NCI-H1105 (cell line): ENCODE data around the gene HDAC4.

Experiments used
- DNase-seq: peaks from one replicate; lab custom pipeline; 2025; lab: John Stamatoyannopoulos, UW

The HDAC4 gene

DNA sequence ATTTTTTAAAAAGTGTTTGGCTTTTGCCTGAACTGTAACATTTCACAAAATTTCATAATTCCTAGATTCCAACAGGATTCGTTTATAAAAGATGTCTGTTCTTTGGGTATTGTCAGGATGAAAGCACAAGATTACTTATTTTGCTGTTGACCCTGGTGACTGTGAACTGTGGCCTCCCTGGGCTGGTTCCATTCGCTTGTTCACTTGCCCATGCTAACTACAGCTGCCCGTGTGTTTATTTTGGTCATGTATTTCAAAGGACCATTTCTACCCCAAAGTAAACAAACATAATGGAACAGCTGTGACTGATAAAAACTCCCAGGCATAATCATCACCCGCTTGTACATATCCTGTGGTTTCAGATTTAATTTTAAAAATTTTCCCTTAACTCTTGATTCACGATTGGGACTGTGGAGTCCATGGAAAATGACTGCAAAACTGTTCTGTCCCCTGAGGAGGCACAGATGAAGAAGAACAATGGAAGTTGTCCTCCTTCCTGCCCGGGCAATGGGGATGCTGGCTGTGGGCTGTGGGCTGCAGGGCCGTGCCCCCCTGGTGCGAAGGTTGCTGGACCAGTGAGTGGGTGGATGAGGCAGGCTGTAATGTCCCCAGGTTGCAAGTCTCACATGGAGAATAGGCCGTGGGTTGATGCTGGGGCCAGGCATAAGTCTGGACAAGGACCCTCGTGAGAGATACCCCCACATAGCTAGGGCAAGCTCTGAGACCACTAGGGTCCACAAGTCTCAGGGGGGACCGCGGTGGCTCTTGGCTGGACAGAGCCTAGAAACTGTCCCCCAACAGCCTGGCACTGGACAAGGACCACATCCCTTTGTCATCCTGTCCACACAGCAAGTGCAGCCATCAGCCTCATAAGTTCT, 28.9 kb upstream of the HDAC4 start:
- no peak for DNase-seq

DNA sequence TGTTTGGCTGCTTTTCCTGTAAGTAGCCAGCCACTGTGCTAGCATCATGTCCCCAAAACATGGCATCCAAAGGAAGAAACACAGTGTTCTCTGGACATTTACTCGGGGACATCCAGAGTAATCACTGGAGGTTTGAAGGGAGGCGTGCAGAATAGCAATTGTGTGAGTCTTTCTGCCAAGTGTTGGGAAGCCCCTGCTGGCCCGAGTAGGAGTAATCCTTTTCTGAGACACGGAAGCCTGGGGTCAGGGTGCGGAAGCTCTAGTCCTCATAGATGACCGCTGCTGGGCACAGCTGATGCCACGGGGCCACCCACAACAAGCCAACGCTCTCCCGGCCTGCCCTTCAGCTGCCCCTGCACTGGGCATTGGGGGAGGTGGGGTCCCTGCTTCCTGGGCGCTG, 24.8 kb upstream of the HDAC4 start:
- no peak for DNase-seq

DNA sequence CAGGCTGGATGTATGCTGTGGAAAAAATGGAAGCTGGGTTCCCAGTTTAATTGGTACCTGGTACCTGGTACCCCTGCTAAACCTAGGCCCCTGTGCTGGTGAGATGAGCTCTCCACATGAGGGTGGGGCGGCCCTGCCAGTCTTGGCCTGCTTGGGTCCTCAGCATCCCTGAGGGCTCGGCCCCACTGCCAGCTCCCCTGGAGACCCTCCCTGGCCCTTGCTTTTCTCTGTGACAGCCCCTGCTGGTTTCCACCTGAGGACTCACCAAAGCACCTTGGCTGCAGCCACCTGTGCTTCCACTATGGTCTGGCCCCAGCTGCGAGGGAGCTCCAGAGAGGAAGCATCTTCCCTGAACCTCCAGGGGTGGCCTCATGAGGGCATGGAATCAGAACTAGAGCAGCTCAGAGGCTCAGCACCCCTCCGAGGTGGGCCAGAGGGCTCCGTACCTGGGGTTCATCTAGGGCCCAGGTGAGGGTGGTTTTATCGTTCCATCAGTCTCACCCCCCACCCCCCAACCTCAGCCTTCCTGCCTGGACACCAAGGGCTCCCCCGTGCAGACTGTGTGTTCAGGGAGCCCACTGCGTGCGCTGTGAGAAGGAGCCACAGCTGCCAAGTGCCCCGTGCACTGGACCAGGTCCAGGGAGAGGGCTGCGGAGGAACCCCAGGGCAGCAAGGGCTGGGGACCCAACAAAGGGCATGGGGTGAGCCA, 23.7 kb upstream of the HDAC4 start:
- no peak for DNase-seq

DNA sequence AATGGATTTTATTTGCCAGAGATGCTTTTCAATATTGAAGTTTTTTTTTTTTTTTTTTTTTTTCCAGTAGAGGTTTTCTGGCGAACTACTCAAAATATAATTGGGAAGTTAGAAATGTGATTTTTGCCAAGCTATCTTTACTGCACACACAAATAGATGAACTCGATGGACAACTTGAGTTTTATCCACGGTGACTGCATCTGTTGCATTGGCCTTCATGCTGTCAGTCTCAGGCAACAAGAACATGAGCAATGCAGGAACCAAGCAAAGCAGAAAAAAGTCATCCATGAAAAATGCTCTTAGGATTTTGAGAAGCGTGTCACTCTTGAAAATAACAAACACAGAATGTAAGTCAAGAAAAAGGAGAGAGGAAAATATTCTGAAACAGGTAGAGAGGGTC, 22.7 kb upstream of the HDAC4 start:
- no peak for DNase-seq

DNA sequence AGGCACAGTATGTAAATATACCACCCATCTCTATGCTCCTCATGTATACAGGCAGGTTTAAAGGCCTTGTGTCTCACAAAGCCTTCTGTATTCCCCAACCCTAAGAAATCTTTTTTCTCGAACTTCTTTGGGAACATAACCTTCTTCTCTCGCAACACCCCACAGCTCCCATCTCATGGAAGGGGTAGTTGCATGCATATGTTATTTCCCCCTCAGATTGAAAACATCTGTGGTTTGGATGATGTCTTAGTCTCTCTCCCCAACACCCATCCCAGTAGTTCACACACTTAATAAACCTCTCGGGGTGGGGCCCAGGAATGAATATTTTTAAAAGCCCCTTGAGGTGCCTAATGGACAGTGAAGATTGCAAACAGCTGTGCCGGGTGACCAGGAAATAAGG, 21.0 kb upstream of the HDAC4 start:
- no peak for DNase-seq

DNA sequence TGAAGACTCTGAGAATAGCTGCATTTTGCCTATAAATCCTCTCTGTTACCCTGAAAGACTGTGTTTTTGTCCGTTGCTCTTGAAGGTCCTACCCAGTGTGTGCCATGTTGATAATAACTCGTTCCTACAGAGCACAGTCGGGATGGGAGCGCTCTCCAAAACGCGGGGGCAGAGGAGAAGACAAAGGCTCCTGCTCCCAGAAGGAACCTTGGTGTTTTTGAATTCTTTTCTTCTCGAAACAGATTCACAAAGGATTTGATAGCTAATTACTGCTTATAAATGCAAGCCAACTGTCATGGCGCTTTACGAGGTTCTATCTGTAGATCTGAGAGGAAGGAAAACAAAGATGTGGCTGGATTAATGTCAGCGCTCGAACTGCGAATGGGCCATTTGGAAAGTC, 19.3 kb upstream of the HDAC4 start:
- no peak for DNase-seq

DNA sequence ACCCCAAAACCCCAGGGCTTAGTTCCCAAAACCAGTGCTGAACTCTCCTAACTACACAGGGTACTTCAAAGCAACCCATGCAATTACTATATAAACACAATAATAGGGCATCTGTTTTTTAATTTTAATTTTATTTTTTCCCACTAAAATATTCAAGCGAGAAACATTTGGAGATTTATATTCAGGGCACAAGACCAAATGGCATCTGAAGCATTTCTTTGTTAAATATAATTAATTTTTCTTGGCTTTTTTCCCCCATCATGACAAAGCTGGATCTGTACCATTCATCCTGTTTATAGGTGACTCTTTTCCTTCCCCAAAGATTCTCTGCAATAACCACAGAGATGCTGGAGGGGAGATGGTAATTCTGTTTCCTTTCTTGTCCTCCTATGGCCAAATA, 18.1 kb upstream of the HDAC4 start:
- no peak for DNase-seq

DNA sequence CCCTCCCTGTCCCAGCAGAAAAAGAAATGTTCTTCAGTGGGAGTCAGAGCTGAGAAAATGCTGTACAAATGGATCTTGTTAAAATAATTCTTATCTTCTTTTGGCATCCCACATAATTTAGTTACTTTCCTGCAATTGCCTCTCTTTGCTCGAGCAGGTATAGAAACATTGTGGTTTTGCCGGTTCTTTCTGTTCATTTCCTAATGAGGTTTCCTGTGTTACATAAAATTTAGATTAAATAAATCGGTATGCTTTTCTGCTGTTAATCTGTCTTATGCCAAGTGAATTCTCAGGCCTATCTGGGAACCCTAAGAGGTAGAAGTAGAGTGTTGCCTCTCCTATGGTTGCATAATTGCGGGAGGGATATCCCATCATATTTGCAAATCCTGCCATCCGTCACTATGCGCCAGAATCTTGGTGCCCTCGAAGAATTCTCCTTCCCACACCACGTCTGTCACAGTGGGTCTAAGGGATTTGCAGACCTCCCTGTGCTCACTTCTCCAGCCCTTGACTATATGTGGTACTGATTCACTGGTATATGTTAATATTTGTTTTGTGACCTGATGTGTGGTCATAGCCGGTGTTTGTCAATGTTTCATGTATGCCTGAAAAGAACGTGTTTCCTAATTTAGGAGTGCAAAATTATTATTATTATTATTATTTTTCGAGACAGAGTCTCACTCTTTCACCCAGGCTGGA, 12.2 kb upstream of the HDAC4 start:
- no peak for DNase-seq

DNA sequence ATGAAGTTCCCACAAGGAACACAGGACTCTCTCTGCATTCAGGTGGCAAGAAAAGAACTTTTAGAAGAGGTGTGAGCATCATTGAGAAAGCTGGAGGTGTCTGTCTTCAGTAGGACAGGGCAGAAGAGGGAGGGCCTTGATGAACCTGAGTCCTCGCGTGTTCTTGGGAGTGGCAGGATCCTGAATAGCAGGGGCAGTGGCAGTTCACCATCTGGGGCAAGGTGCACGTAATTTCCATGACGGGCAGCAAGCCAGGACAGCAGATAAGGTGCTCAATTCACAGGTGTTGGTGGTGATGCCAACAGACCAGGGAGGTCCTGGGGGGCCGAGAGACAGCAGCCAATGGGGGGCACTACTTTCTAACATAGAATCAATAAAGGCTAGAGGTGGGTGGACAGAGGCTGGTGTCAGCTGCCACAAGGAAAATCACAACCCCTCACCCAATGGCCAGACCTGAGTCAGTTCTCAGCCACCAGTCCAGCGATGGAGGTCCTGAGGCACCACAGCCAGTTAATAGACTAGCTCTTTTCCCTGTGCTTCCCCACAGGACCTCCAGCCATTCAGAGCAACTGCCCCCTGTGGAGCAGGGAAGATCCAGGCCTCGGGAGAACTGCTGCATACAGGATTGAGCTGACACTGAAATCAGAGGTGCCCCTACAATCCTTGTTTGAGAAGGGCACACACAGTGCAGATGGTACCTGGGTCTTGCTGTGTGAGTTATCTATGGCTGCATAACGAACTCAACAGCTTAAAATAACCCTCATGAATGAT, 10.9 kb upstream of the HDAC4 start:
- no peak for DNase-seq

DNA sequence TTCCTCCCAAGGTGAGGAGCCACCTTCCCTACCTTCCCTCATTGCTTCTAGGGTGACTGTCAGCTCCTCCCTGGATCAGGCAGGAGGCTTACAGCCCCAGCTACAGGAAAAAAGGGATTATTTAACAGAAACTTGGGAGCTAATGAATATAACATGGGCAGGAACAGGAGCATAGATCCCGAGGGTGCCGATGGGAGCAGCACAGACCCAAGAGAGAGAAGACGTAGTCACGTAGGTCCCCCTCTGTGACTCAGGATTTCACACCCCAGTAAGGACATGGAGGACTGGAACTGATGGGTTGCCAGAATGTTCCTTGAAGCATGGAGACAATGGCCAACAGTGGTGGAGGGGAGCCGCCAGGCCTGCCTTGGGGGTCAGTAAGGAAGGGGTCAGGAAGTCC, 10.3 kb upstream of the HDAC4 start:
- DNase-seq: no peak

DNA sequence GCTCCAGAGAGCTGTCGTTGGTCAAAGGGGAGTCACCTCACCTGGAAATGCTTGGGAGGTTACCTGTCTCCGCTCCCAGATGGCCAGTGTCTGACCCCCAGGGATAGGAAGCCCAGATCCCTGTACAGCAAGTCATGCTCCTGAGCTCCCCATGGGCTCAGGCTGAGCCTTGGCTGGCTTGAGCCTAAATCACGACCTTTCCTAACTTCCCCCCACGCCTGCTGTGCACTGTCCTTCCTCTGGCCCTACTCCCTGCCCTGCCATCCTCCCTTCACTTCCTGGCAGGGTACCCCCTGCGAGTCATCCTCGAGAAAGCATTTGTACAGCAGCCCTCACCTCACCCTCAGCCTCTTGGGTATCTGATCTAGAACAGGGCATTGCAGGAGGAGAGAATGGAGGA, 9.2 kb upstream of the HDAC4 start:
- no peak for DNase-seq

DNA sequence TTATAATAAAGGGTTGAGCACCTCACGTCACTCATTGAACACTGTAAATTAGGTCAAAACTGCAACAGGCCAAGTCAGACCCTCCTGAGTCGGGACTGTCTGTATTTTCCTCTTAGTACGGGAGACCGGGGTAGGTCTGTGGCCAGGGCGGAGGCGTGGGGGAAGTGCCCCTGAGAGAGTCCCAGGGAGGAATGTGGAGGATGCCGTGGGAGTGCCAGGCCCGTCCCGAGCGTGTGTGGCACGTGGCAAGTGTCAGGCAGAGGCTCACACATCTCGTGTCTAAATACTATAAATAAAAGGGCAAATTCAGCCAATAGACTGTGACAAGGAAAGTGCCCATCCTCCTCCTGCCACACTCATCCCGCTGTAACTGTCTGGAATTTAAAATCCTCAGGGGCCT, 6.3 kb upstream of the HDAC4 start:
- DNase-seq: no peak

DNA sequence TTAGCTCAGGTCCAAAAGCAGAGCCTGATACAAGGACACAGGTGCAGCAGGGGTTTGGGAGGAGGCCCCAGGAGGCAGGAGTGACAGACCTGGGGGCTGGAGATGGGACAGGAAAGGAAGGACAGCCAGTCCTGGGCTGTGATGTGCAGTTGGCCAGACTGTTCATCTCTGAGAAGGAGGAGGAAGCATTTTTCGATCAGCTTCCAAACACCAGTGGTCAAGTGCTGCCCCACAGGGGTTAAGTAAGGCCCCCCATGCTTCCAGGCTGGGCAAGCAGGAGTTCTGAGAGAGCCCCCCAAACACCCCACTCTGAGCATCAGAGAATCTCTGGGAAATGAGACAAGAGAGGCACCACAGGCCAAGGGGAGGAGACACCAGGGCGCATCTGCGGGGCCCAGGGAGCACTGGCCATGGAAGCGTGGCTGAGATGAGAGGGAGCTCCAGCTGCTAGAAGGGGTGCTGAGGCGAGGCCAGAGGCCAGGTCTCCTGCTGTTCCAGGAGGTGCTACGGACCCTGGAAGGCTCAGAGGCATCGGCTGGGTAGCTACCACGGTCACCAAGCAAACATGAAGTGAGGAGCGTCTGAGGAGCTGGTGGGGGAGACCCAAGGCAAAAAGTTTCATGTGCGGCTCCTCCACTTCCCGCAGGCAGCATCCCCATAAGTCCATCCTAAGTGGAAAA, 5.6 kb upstream of the HDAC4 start:
- DNase-seq: no peak

DNA sequence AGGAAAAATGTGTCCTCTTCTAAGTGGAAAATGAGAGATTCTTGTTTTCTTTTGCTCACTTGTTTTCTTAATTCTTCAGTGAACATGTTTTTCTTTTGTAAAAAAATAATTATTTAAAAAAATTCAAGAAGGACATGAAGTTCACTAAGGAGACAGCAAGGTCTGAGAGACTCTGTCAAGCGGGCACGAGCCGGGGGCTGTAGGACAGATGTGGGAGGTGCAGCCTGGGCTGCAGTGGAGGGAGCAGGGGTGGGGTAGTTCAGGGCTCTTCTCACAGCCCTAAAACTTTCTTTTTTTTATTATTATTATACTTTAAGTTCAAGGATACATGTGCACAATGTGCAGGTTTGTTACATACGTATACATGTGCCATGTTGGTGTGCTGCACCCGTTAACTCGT, 4.3 kb upstream of the HDAC4 start:
- DNase-seq: no peak

DNA sequence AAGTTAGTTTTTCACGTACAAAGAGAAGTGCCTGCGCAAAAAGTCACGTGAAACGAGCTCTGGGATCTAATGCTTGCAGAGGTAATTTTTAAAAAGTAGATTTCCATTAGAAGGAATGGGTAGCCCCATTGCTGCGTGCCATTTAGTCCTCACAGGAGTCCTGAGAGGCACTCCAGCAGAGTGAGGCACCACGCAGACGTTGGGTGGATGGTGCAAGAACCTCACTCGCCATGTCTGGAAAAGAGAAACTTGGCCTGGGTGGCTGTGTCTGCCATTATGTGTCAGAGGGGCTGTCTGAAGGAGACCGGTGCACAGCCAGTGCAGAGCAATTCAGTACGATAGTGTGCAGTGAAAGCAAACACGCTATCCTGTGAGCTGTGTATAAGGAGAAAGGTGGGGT, 1.8 kb upstream of the HDAC4 start:
- no peak for DNase-seq

DNA sequence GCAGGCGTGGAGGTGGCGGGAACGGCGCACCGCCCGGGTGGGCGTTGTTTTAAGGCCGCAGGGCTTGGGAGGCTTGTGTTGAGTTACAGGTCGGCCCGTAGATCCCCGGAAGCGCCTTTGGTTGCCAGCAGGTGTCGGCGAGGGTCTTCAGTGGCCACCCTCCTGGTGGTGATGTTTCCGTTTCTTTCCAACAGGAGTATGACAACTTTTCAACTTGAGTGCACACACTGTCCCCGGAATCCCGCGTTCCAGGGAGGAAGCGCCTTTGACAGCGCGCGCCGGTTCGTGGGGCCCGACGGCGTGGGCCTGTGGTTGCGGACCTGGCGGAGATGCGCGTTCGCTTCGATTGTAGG, 1.0 kb upstream of the HDAC4 start:
- DNase-seq: peak; percentile 34

DNA sequence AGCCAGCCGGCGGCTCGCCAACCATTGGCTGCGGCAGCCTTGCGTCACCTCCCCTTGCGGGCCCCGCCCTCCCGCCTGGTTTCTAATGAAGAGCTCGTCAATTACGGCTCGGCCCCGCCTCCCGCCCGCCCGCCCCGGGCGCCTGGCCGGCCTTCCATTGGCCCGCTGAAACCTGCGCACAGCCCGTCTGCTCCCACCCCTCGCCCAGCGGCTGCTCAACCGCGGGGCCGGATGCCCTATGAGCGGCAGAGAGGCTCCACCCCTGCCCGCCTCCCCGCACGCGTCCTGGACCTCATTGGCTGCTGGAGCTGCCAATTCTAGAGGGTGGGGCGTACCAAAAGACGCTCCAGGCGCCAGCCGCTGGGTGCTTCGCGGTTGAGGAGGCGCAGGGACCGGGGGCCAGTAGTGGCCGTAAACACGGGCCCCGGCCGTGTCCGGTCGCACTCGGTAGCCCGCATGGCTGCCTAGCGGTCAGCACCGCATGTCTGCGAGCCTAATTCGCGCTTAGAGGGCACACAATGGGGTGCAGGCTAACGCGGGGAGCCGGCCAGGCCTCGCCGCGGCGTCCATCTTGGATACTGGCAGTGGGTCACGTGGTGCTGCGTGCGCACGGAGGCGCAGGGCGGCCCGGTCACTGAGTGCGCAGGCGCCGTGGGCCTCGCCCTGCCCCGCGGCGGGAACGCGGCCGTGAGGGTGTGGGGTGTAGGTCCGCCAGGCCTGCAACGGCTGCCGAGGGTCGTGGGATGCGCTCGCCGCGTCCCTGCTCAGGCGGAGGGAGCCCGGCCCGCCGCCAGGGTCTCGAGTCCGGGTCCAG, 454 bp upstream of the HDAC4 start:
- DNase-seq: peak; percentile 99

DNA sequence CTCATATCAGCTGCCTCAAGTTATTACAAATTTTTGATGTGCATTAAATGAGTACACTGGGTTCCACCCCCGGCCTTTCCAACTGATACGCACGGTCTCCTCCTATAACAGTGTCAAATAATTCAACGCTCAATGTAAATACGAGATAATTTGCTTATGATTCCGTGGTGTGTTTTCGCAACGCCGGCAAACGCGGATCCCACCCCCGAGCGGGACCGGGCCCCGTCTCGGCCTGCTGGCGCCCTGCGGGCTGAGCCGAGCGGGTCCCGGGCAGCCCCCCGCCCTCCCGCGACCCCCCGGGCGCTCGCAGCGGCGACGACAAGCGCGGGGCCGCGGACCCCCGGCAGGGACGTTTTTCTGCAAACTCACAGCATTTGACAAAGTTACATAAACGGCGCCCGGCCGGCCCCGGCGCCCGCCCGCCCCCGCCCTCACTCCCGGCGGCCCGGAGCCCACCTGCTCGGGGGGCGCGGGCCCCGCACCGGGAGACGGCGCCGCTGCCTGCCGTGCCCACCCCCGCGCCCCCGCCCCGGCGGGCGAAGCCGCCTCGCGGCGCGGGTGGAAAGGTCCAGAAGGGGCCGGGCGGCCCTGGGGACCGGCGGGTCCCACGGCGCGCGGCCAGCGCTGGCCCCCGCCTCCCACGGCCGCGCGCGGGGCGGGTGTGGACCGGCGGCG, 762 bp downstream of the HDAC4 start:
- peak; percentile 2 for DNase-seq

DNA sequence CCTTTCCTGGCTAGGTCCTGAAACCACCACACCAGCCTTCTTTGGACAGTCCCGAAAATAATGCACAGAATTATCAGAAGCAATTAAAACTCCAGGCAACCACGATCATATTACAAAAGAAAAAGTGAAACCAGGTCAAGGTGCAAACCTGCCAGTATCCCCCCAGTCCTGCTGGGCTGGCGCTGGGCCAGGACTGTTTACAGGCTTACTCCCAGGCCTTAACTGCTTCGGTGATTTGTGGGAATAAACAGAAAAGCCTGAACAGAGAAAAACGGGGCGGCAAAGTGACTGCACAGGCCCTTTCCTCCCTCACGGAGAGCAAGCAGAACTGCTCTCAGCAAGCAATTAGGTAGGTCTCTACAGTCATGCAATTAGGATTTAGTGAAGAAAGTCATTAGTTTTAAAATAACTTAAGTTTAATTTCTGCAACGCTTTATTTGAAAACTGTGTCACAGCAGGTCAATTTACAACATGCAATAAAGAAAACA, 1.3 kb downstream of the HDAC4 start:
- peak; percentile 58 for DNase-seq

DNA sequence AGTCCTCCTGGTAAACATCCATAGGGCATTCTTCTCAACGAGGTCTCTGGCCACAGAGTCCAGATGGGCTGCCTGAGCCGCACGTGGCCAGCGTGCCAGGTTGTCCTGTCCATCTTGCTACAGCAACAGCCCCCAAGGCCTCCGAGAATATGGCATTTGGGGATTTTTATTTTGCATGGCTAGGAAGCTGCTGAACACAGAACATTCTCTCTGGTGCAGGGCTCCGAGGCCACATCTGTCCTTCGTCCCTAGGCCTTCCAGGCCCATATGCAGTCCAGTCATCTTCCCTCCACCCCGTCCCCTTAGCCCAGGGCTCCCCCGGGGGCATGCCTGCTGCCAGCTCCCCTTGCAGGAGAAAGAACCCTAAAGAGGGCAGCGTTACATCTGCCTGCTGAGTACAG, 2.3 kb downstream of the HDAC4 start:
- no peak for DNase-seq
